ENCODE measurements around the gene ACSF3. TPM values are rescaled to one million over a fixed set of nuclear protein-coding genes. Genes with fewer than 3 reads are reported as not detected.

ACSF3 gene
- total RNA-seq, 4 donors from 2014 or later = 17.6 to 27.6 (median 21.6) TPM

DNA sequence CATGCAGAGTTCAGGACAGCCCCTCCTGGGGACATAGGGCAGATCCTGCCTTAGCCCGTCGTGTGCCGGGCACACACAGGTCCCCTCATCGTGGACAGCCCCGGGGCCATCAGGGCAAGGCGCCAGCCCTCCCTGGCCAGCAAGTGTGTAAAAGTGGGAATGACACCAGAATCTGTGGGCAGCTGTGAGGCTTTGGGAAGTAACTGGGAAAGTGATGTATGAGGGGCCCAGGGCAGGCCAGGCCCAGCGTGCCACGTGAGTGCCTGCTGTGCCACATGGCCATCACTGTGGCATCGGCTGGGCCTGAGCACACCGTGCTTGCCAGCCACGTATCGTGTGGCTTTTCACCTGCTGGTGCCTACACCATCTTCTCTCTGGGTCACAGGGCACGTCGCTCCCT lies 26.6 kb downstream of the ACSF3 start:
- no peak for ATAC-seq (ENCODE audit: low FRiP score)
- TF ChIP-seq CTCF (IDR thresholded peaks at IDR 0.05) = no peak
- no peak for DNase-seq (ENCODE audit: low spot score)

DNA sequence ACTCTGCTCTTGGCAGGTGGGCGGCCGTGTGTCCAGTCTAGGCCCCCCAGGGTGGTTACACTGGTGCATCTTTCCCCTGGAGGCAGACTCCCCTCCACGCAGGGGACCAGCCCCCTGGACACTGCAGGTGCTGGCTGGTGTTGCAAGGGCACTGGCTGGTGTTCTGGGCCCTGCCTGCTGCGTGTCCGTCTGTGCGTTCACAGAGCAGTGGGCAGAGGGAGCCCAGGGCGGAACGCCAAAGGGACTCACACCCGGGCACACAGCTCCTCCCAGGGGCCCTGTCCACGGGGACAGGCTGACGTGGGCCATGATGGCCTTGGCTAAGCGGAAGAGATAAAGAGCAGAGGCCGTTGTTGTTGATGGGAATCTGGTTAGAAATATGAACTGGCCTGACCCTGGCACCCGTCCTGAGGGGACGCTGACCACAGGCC lies 27.3 kb downstream of the ACSF3 start:
- no peak for DNase-seq (ENCODE audit: low spot score)
- TF ChIP-seq CTCF (IDR thresholded peaks at IDR 0.05) = no peak
- no peak for ATAC-seq (ENCODE audit: low FRiP score)

GRCh38 chr16:89121691-89122321 lies 28.2 kb downstream of the ACSF3 start:
- TF ChIP-seq CTCF (IDR thresholded peaks at IDR 0.05) = no peak
- ATAC-seq (ENCODE audit: low FRiP score) = no peak
- DNase-seq (ENCODE audit: low spot score) = no peak

- no peak for TF ChIP-seq CTCF (IDR thresholded peaks at IDR 0.05)
- ATAC-seq (ENCODE audit: low FRiP score) (no peak), DNase-seq (ENCODE audit: low spot score) (no peak)
Observed at GRCh38 chr16:89122322-89122851, 28.7 kb downstream of the ACSF3 start.

DNA sequence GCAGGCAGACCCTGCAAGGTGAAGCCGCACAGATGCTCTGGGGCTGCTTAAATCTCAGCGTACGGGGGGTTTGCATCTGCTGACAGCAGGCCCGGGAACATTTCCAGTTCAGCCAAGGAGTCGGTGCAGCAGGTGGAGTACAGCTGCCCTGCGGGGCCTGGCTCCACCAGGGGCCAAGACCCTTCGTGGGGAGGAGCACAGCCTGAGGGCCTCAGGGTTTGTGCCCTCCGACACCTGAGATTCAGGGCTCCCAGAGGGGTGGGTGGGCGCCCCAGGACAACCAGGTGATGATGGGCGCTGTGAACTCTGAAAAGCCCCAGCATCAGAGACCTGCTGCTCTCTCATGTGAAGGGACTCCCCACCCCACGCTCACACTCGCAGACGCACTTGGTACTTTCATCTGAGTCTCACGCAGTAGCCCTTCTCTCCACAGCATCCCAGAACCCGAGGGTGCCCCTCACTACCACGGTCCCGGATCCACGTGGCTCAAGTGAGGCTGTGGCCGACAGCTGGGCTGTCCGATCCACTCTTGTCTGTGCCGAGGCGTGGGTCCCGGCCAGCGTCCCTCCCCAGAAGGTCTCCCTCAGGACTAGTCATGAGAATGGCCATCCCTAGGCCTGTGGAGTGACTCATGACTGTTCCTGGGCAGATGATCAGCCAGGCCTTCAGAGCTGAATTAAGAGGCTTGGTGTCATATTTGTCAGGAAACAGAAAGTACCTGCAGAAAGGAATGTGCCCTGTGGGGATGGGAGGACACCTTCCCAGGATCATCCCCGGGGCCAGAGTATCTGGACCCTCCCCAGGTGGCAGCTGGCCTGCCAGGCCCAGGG lies 29.6 kb downstream of the ACSF3 start:
- TF ChIP-seq CTCF (IDR thresholded peaks at IDR 0.05) = no peak
- no peak for ATAC-seq (ENCODE audit: low FRiP score)
- DNase-seq (ENCODE audit: low spot score) = no peak

- no peak for TF ChIP-seq CTCF (IDR thresholded peaks at IDR 0.05)
- ATAC-seq (ENCODE audit: low FRiP score) = no peak
- no peak for DNase-seq (ENCODE audit: low spot score)
Observed at GRCh38 chr16:89123831-89124100, 30.1 kb downstream of the ACSF3 start.

- no peak for TF ChIP-seq CTCF (IDR thresholded peaks at IDR 0.05)
- no peak for DNase-seq (ENCODE audit: low spot score)
- ATAC-seq (ENCODE audit: low FRiP score) = no peak
Observed at GRCh38 chr16:89129378-89129777, 35.7 kb downstream of the ACSF3 start.
